GM23338 (cell line): ENCODE data around the gene EHMT2. TPM values are rescaled to one million over a fixed set of nuclear protein-coding genes. Genes with fewer than 3 reads are reported as not detected.

ENCODE experiments used
- ATAC-seq: fragments of 200-7000 bp; cut with Tn5 transposase; 3 replicates; pipeline ENCODE4 v1.9.1; 2020
- DNase-seq: peaks from one replicate; pipeline ENCODE4 v3.0.0-alpha.2; 2015; ENCODE audit warnings: low spot score
- H2AFZ ChIP-seq: fragments of 200-600 bp; sonication (generic); 2 replicates; pipeline ENCODE4 v1.8.0; 2016; ENCODE audit warnings: antibody characterized with exemption, mild to moderate bottlenecking, moderate library complexity
- H3F3A ChIP-seq: fragments of 200-600 bp; sonication (generic); replicated peaks from 2 replicates; pipeline ENCODE4 v1.8.0; 2017; ENCODE audit warnings: antibody characterized with exemption, mixed run types, low read depth
- H3K27ac ChIP-seq: fragments of 200-600 bp; sonication (generic); 2 replicates; pipeline ENCODE4 v1.6.1; 2016; ENCODE audit warnings: low read depth
- H3K27me3 ChIP-seq: fragments of 200-600 bp; sonication (generic); 2 replicates; pipeline ENCODE4 v1.8.0; 2016; ENCODE audit warnings: mild to moderate bottlenecking, mixed run types, moderate library complexity; ENCODE audit not compliant: insufficient read depth
- H3K36me3 ChIP-seq: fragments of 200-600 bp; sonication (generic); 2 replicates; pipeline ENCODE4 v1.8.0; 2016; ENCODE audit warnings: mild to moderate bottlenecking; ENCODE audit not compliant: insufficient read depth
- H3K4me1 ChIP-seq: fragments of 200-600 bp; sonication (generic); 2 replicates; pipeline ENCODE4 v1.8.0; 2016; ENCODE audit warnings: mild to moderate bottlenecking, moderate library complexity; ENCODE audit not compliant: insufficient read depth
- H3K4me2 ChIP-seq: fragments of 200-600 bp; sonication (generic); 2 replicates; pipeline ENCODE4 v1.7.1; 2017; ENCODE audit warnings: mixed run types
- H3K4me3 ChIP-seq: fragments of 200-600 bp; sonication (generic); 2 replicates; pipeline ENCODE4 v1.6.1; 2016; ENCODE audit warnings: mixed run types
- H3K79me2 ChIP-seq: fragments of 200-600 bp; sonication (generic); replicated peaks from 2 replicates; pipeline ENCODE4 v1.8.0; 2017; ENCODE audit warnings: mild to moderate bottlenecking; ENCODE audit not compliant: insufficient read depth
- H3K9me2 ChIP-seq: fragments of 200-600 bp; sonication (generic); 2 replicates; pipeline ENCODE4 v1.8.0; 2017; ENCODE audit not compliant: insufficient read depth
- H4K20me1 ChIP-seq: fragments of 200-600 bp; sonication (generic); replicated peaks from 2 replicates; pipeline ENCODE4 v1.8.0; 2017; ENCODE audit warnings: mild to moderate bottlenecking; ENCODE audit not compliant: insufficient read depth
- H3K27ac Mint-ChIP-seq: 2 replicates; pipeline ENCODE4 v1.8.0; 2020; ENCODE audit warnings: inconsistent platforms, mild to moderate bottlenecking, moderate library complexity, mixed read lengths
- H3K27me3 Mint-ChIP-seq: 3 replicates; pipeline ENCODE4 v1.8.0; 2022; ENCODE audit warnings: low read depth, mild to moderate bottlenecking, moderate library complexity, mixed read lengths, inconsistent platforms; ENCODE audit not compliant: insufficient read depth, poor library complexity
- H3K36me3 Mint-ChIP-seq: 3 replicates; pipeline ENCODE4 v1.8.0; 2021; ENCODE audit warnings: low read depth, mild to moderate bottlenecking, inconsistent platforms, moderate library complexity, mixed read lengths
- H3K4me1 Mint-ChIP-seq: 3 replicates; pipeline ENCODE4 v1.8.0; 2020; ENCODE audit warnings: mild to moderate bottlenecking, inconsistent platforms, mixed read lengths
- H3K4me3 Mint-ChIP-seq: 3 replicates; pipeline ENCODE4 v1.8.0; 2021; ENCODE audit warnings: moderate library complexity, mild to moderate bottlenecking, inconsistent platforms, mixed read lengths
- H3K9me3 Mint-ChIP-seq: 3 replicates; pipeline ENCODE4 v1.8.0; 2020; ENCODE audit warnings: moderate library complexity, mild to moderate bottlenecking, inconsistent platforms, mixed read lengths
- EZH2 ChIP-seq: fragments of 200-600 bp; sonication (generic); IDR thresholded peaks from one replicate; pipeline ENCODE4 v1.8.0; 2017; ENCODE audit warnings: antibody characterized with exemption, mild to moderate bottlenecking, low read depth; ENCODE audit not compliant: unreplicated experiment
- NANOG ChIP-seq: IDR thresholded peaks from 2 replicates; pipeline ENCODE4 v1.6.1; 2016; ENCODE audit warnings: antibody characterized with exemption, borderline replicate concordance
- ZNF114 ChIP-seq: fragments of 250-450 bp; sonication (Bioruptor Pico); IDR thresholded peaks from 2 replicates; pipeline ENCODE4 v1.5.0; 2020; ENCODE audit warnings: mild to moderate bottlenecking, moderate library complexity
- ZNF331 ChIP-seq: fragments of 250-450 bp; sonication (Bioruptor Pico); IDR thresholded peaks from 2 replicates; pipeline ENCODE4 v1.5.0; 2020; ENCODE audit warnings: low read depth, mild to moderate bottlenecking, moderate library complexity
- polyA plus RNA-seq: library from polyadenylated mRNA; unstranded; fragments of >200 nt; fragmentation: Nextera tagmentation; extraction: Ambion mirVana; gene quantifications from 2 replicates; pipeline ENCODE4 v1.2.1, GENCODE V29; 2016
- total RNA-seq: library from RNA; depleted of rRNA; stranded (reverse); fragments of >200 nt; shearing (Covaris generic); gene quantifications from 2 replicates; pipeline ENCODE4 v1.2.3, GENCODE V29; 2014
- TF ChIP-seq, protein P1 (sequence below): IDR thresholded peaks from one replicate; pipeline ENCODE4 v1.6.1; 2018; ENCODE audit warnings: antibody characterized with exemption; ENCODE audit not compliant: unreplicated experiment
- TF ChIP-seq, protein P2 (sequence below): IDR thresholded peaks from 2 replicates; pipeline ENCODE4 v1.6.1; 2016; ENCODE audit warnings: antibody characterized with exemption
- TF ChIP-seq, protein P3 (sequence below), 2 experiments: fragments of 200-600 bp in 1 of 2; sonication (generic) in 1 of 2; conservative IDR thresholded peaks; 2 replicates each; pipeline versions ENCODE4 v1.5.1 to v1.6.1; 2016 to 2017; ENCODE audit warnings: antibody characterized with exemption in 2 of 2, low read depth in 2 of 2, mild to moderate bottlenecking in 2 of 2, moderate library complexity in 1 of 2

EHMT2 gene
- total and polyA plus RNA-seq, 2 experiments from 2014 or later: 113 to 193 TPM

DNA sequence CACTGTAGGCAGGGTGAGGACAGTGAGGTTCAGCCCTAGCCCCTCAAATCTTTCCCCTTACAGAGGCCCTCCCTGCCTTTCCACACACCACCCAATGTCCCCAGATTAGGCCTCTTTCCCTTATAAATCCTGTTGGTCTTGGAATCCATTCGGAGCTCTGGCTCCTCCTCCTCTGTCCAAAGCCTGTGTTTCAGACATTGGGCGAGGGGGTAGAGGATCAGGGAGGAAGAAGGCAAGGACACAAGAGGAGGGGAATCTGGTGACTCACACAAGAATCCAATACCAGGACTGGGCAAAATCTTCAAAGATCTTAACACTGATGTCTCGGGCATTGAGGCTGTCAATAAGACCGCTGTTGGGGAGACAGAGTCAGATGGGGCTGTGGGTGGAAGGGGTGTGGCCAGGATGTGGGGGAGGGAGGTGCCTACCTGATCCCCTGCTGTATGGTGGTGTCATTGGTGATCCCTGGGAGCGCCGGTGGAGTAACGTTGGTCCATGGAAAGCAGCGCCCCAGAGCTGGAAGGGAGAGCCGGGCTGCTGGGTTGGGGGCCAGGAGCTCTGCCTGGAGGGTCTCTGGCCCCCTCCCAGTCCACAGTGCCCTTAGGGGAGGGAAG, 26.3 kb downstream of the EHMT2 start (continued):
- TF ChIP-seq, protein P1, sequence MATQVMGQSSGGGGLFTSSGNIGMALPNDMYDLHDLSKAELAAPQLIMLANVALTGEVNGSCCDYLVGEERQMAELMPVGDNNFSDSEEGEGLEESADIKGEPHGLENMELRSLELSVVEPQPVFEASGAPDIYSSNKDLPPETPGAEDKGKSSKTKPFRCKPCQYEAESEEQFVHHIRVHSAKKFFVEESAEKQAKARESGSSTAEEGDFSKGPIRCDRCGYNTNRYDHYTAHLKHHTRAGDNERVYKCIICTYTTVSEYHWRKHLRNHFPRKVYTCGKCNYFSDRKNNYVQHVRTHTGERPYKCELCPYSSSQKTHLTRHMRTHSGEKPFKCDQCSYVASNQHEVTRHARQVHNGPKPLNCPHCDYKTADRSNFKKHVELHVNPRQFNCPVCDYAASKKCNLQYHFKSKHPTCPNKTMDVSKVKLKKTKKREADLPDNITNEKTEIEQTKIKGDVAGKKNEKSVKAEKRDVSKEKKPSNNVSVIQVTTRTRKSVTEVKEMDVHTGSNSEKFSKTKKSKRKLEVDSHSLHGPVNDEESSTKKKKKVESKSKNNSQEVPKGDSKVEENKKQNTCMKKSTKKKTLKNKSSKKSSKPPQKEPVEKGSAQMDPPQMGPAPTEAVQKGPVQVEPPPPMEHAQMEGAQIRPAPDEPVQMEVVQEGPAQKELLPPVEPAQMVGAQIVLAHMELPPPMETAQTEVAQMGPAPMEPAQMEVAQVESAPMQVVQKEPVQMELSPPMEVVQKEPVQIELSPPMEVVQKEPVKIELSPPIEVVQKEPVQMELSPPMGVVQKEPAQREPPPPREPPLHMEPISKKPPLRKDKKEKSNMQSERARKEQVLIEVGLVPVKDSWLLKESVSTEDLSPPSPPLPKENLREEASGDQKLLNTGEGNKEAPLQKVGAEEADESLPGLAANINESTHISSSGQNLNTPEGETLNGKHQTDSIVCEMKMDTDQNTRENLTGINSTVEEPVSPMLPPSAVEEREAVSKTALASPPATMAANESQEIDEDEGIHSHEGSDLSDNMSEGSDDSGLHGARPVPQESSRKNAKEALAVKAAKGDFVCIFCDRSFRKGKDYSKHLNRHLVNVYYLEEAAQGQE: no peak
- no peak for TF ChIP-seq ZNF114
- TF ChIP-seq, protein P2, sequence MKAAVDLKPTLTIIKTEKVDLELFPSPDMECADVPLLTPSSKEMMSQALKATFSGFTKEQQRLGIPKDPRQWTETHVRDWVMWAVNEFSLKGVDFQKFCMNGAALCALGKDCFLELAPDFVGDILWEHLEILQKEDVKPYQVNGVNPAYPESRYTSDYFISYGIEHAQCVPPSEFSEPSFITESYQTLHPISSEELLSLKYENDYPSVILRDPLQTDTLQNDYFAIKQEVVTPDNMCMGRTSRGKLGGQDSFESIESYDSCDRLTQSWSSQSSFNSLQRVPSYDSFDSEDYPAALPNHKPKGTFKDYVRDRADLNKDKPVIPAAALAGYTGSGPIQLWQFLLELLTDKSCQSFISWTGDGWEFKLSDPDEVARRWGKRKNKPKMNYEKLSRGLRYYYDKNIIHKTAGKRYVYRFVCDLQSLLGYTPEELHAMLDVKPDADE: no peak

DNA sequence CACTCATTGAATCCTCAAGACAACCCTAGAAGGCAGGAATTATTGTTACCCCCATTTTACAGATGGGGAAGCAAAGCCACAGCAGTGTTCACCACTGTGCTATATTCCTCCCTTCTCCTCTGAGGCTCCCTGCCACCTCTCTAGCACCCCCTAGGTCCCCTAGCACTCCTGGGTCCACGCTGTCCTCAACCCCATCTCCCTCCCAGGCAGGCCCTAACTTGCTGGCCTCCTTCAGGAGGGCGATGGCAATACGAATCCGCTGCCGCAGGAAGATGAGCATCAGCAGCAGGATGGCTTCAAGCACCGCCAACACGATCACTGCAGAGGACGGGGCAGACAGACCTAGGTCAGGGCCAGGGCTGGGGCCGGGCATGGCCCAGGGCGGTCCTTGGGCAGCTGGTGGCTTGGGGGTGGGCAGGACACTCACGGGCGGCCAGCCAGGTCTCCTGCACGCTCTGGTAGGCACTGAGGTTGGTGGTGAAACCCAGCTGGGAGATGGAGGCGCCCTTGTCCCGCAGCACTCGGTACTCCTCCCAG, 27.0 kb downstream of the EHMT2 start:
- Histone ChIP-seq H3K4me1 (peaks cover 6% of the 10 kb centered on the region; the same call in 1 of the 2 replicates), H3K27me3 (no peaks in the 10 kb centered on the region), H3K4me3 (no peak overlapping the region), H3K4me2 (peak overlapping the region; percentile 55; the same call in 1 of the 2 replicates), H3K79me2 (no peaks in the 10 kb centered on the region), H3K27ac (no peak overlapping the region), H3K36me3 (no peaks in the 10 kb centered on the region), H4K20me1 (no peaks in the 10 kb centered on the region), H3K9me2 (no peaks in the 10 kb centered on the region), H3F3A (no peaks in the 10 kb centered on the region), H2AFZ (peak overlapping the region; percentile 74; the same call in 1 of the 2 replicates)
- Mint-ChIP-seq H3K27ac (no peak overlapping the region), H3K36me3 (no peaks in the 10 kb centered on the region), H3K9me3 (no peaks in the 10 kb centered on the region), H3K4me1 (peaks cover 8% of the 10 kb centered on the region), H3K27me3 (peaks cover 5% of the 10 kb centered on the region), H3K4me3 (no peak overlapping the region)
- DNase-seq: peak; percentile 66
- ATAC-seq: peak; percentile 75
- TF ChIP-seq, protein P2: no peak
- TF ChIP-seq EZH2 (no peak), NANOG (no peak), ZNF331 (no peak)
- TF ChIP-seq, protein P3, sequence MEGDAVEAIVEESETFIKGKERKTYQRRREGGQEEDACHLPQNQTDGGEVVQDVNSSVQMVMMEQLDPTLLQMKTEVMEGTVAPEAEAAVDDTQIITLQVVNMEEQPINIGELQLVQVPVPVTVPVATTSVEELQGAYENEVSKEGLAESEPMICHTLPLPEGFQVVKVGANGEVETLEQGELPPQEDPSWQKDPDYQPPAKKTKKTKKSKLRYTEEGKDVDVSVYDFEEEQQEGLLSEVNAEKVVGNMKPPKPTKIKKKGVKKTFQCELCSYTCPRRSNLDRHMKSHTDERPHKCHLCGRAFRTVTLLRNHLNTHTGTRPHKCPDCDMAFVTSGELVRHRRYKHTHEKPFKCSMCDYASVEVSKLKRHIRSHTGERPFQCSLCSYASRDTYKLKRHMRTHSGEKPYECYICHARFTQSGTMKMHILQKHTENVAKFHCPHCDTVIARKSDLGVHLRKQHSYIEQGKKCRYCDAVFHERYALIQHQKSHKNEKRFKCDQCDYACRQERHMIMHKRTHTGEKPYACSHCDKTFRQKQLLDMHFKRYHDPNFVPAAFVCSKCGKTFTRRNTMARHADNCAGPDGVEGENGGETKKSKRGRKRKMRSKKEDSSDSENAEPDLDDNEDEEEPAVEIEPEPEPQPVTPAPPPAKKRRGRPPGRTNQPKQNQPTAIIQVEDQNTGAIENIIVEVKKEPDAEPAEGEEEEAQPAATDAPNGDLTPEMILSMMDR (conservative IDR thresholded peaks at IDR 0.05; ENCODE audit: low read depth in 2 of 2): peak; percentile 49 to 66
